PC-9 (cell line): ENCODE measurements around the gene MICA. TPM values are rescaled to one million over a fixed set of nuclear protein-coding genes. Genes with fewer than 3 reads are reported as not detected.

Source experiments
- BruUV-seq: library from RNA; stranded (reverse); fragments of 400-500 nt; replicated peaks from 2 replicates; lab custom pipeline; 2021; lab: Mats Ljungman, UMichigan
- CTCF ChIA-PET: fragments of 300-600 bp; sonication (Branson Sonifier 250); formaldehyde crosslinking; loops from one replicate; lab custom pipeline; 2022; ENCODE audit warnings: antibody characterized with exemption; lab: Charles Lee
- POLR2A ChIA-PET: fragments of 300-600 bp; sonication (Branson Sonifier 250); formaldehyde crosslinking; loops from one replicate; lab custom pipeline; 2022; ENCODE audit warnings: antibody characterized with exemption; ENCODE audit not compliant: unreplicated experiment; lab: Charles Lee
- DNase-seq, 2 experiments: peaks; one replicate each; pipeline versions ENCODE4 v3.0.0 to v3.0.0-alpha.2; 2015 to 2022; ENCODE audit warnings: mixed read lengths in 1 of 2
- H2AFZ ChIP-seq: fragments of 200-600 bp; sonication (generic); 2 replicates; pipeline ENCODE4 v1.8.1; 2017; ENCODE audit warnings: antibody characterized with exemption
- H3F3A ChIP-seq: fragments of 200-600 bp; sonication (generic); 2 replicates; pipeline ENCODE4 v1.8.1; 2017; ENCODE audit warnings: antibody characterized with exemption, mild to moderate bottlenecking, low read depth; ENCODE audit not compliant: insufficient read depth
- H3K27ac ChIP-seq: fragments of 200-600 bp; sonication (generic); 2 replicates; pipeline ENCODE4 v1.6.1; 2016; ENCODE audit warnings: mixed run types
- H3K27me3 ChIP-seq: fragments of 200-600 bp; sonication (generic); 2 replicates; pipeline ENCODE4 v1.6.1; 2016; ENCODE audit warnings: low read depth, mixed run types; ENCODE audit not compliant: insufficient read depth
- H3K36me3 ChIP-seq: fragments of 200-600 bp; sonication (generic); 2 replicates; pipeline ENCODE4 v1.6.1; 2016; ENCODE audit warnings: low read depth, mixed run types
- H3K4me1 ChIP-seq: fragments of 200-600 bp; sonication (generic); replicated peaks from 2 replicates; pipeline ENCODE4 v1.6.1; 2016; ENCODE audit warnings: mixed run types; ENCODE audit not compliant: insufficient read depth
- H3K4me2 ChIP-seq: fragments of 200-600 bp; sonication (generic); 2 replicates; pipeline ENCODE4 v1.6.1; 2017; ENCODE audit warnings: mixed run types
- H3K4me3 ChIP-seq: fragments of 200-600 bp; sonication (generic); 2 replicates; pipeline ENCODE4 v1.6.1; 2016; ENCODE audit warnings: mixed run types
- H3K79me2 ChIP-seq: fragments of 200-600 bp; sonication (generic); 2 replicates; pipeline ENCODE4 v1.6.1; 2017; ENCODE audit warnings: low read depth, mixed run types
- H3K9me2 ChIP-seq: fragments of 200-600 bp; sonication (generic); 2 replicates; pipeline ENCODE4 v1.8.1; 2017; ENCODE audit warnings: mild to moderate bottlenecking; ENCODE audit not compliant: insufficient read depth
- H3K9me3 ChIP-seq: fragments of 200-600 bp; sonication (generic); 2 replicates; pipeline ENCODE4 v1.8.1; 2016; ENCODE audit warnings: low read depth; ENCODE audit not compliant: insufficient read depth
- H4K20me1 ChIP-seq: fragments of 200-600 bp; sonication (generic); 2 replicates; pipeline ENCODE4 v1.8.1; 2017; ENCODE audit not compliant: insufficient read depth
- EZH2 ChIP-seq: fragments of 200-600 bp; sonication (generic); IDR thresholded peaks from 2 replicates; pipeline ENCODE4 v1.8.0; 2017; ENCODE audit warnings: antibody characterized with exemption, low read depth
- intact Hi-C: fragments of 100-400 bp; cut with micrococcal nuclease; formaldehyde crosslinking; loops from one replicate; pipeline ENCODE4 v1.10.0; 2022; ENCODE audit not compliant: unreplicated experiment
- total RNA-seq: library from RNA; stranded (reverse); gene quantifications from 2 replicates; pipeline ENCODE4 v1.2.3, GENCODE V29; 2021
- TF ChIP-seq, protein P1 (sequence below): fragments of 200-600 bp; sonication (generic); conservative IDR thresholded peaks from 2 replicates; pipeline ENCODE4 v1.6.1; 2017; ENCODE audit warnings: mixed run types, antibody characterized with exemption, mild to moderate bottlenecking, moderate library complexity

The MICA gene
- total RNA-seq, 1 experiment from 2014 or later: 13.5 TPM

GRCh38 chr6:31438222-31438621 is 34.8 kb downstream of the MICA start:
- no peaks in the 10 kb centered on the region for H3K4me1 ChIP-seq
- H3K79me2 ChIP-seq: no peaks in the 10 kb centered on the region
- H3K9me2 ChIP-seq: no peaks in the 10 kb centered on the region
- no peaks in the 10 kb centered on the region for H4K20me1 ChIP-seq
- H3K4me2 ChIP-seq: no peak overlapping the region
- H2AFZ ChIP-seq: no peak overlapping the region
- ChIA-PET CTCF (no interaction called here), POLR2A (no interaction called here)
- intact Hi-C loops: no loop called here
- no peaks in the 10 kb centered on the region for H3F3A ChIP-seq
- TF ChIP-seq, protein P1, sequence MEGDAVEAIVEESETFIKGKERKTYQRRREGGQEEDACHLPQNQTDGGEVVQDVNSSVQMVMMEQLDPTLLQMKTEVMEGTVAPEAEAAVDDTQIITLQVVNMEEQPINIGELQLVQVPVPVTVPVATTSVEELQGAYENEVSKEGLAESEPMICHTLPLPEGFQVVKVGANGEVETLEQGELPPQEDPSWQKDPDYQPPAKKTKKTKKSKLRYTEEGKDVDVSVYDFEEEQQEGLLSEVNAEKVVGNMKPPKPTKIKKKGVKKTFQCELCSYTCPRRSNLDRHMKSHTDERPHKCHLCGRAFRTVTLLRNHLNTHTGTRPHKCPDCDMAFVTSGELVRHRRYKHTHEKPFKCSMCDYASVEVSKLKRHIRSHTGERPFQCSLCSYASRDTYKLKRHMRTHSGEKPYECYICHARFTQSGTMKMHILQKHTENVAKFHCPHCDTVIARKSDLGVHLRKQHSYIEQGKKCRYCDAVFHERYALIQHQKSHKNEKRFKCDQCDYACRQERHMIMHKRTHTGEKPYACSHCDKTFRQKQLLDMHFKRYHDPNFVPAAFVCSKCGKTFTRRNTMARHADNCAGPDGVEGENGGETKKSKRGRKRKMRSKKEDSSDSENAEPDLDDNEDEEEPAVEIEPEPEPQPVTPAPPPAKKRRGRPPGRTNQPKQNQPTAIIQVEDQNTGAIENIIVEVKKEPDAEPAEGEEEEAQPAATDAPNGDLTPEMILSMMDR: no peak
- TF ChIP-seq EZH2: no peak
- no peak overlapping the region for H3K4me3 ChIP-seq
- H3K36me3 ChIP-seq: no peaks in the 10 kb centered on the region
- no peak overlapping the region for H3K27ac ChIP-seq
- DNase-seq: no peak
- peaks cover 9% of the 10 kb centered on the region for H3K9me3 ChIP-seq
- H3K27me3 ChIP-seq: peaks cover 10% of the 10 kb centered on the region
- BruUV-seq: no TSS peak

GRCh38 chr6:31438677-31439076 is 35.3 kb downstream of the MICA start:
- Histone ChIP-seq H3K9me3 (peaks cover 9% of the 10 kb centered on the region), H3K27me3 (peaks cover 10% of the 10 kb centered on the region), H4K20me1 (no peaks in the 10 kb centered on the region), H3F3A (no peaks in the 10 kb centered on the region), H3K27ac (no peak overlapping the region), H3K4me1 (no peaks in the 10 kb centered on the region), H2AFZ (no peak overlapping the region), H3K4me2 (no peak overlapping the region), H3K36me3 (no peaks in the 10 kb centered on the region), H3K79me2 (no peaks in the 10 kb centered on the region), H3K4me3 (no peak overlapping the region), H3K9me2 (no peaks in the 10 kb centered on the region)
- no TSS peak for BruUV-seq
- DNase-seq: no peak
- TF ChIP-seq EZH2: no peak
- TF ChIP-seq, protein P1: no peak
- CTCF ChIA-PET: no interaction called here
- POLR2A ChIA-PET: no interaction called here
- intact Hi-C loops: no loop called here

GRCh38 chr6:31441365-31442267 is 38.2 kb downstream of the MICA start:
- H3K79me2 ChIP-seq: no peaks in the 10 kb centered on the region
- H3K27ac ChIP-seq: no peak overlapping the region
- H3K27me3 ChIP-seq: peaks cover 17% of the 10 kb centered on the region
- no peak overlapping the region for H3K4me3 ChIP-seq
- no peaks in the 10 kb centered on the region for H3K36me3 ChIP-seq
- no peaks in the 10 kb centered on the region for H3K9me2 ChIP-seq
- DNase-seq: peak in 1 of 2 experiments; percentile 74
- H3F3A ChIP-seq: no peaks in the 10 kb centered on the region
- H3K4me1 ChIP-seq: no peaks in the 10 kb centered on the region
- no peak overlapping the region for H2AFZ ChIP-seq
- H4K20me1 ChIP-seq: no peaks in the 10 kb centered on the region
- no TSS peak for BruUV-seq
- TF ChIP-seq, protein P1: peak; percentile 82
- TF ChIP-seq EZH2: no peak
- POLR2A ChIA-PET: no interaction called here
- intact Hi-C loops: loop anchor here (1.0 to 2.0 kb wide), 3 partner anchors 44 to 245 kb away; no protein-coding TSS in a partner anchor
- peak overlapping the region; percentile 8; the same call in 1 of the 2 replicates for H3K4me2 ChIP-seq
- H3K9me3 ChIP-seq: peaks cover 9% of the 10 kb centered on the region; the same call in 1 of the 2 replicates
- CTCF ChIA-PET: interaction anchor here (0.6 to 1.6 kb wide), 4 partner anchors 21 to 65 kb away, joined by 3 to 12 read pairs (median 8); no protein-coding TSS in a partner anchor
